ENCODE data around the gene PHLDB2. TPM values are rescaled to one million over a fixed set of nuclear protein-coding genes. Genes with fewer than 3 reads are reported as not detected.

Gene PHLDB2
- total and polyA plus RNA-seq, 11 donors: 59.0 to 280 (median 115) TPM

- intact Hi-C loops (cut with DNase I): no loop called here
- WGBS, 4 donors: 3 to 7% (median 6%) methylated on average over 30 of the region's 30 CpGs
- ATAC-seq (peak; percentile 32 to 61 (median 46)), DNase-seq (no peak)
- no peaks in the 10 kb centered on the region for H3K9me3 ChIP-seq
- peaks cover 0 to 16% (median 8%) of the 10 kb centered on the region in 12 donors for H3K4me1 ChIP-seq
- TF ChIP-seq, protein P1, sequence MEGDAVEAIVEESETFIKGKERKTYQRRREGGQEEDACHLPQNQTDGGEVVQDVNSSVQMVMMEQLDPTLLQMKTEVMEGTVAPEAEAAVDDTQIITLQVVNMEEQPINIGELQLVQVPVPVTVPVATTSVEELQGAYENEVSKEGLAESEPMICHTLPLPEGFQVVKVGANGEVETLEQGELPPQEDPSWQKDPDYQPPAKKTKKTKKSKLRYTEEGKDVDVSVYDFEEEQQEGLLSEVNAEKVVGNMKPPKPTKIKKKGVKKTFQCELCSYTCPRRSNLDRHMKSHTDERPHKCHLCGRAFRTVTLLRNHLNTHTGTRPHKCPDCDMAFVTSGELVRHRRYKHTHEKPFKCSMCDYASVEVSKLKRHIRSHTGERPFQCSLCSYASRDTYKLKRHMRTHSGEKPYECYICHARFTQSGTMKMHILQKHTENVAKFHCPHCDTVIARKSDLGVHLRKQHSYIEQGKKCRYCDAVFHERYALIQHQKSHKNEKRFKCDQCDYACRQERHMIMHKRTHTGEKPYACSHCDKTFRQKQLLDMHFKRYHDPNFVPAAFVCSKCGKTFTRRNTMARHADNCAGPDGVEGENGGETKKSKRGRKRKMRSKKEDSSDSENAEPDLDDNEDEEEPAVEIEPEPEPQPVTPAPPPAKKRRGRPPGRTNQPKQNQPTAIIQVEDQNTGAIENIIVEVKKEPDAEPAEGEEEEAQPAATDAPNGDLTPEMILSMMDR (IDR thresholded peaks at IDR 0.05): no peak
- no peak for TF ChIP-seq POLR2A (IDR thresholded peaks at IDR 0.05)
- peaks cover 0 to 20% (median 0%) of the 10 kb centered on the region in 9 donors for H3K27me3 ChIP-seq
- H3K4me3 ChIP-seq: peak within 1 kb of the TSS; percentile 1 to 59 (median 45)
- H3K36me3 ChIP-seq: peaks cover 0 to 1% (median 0%) of the 10 kb centered on the region in 9 donors
- no peak within 1 kb of the TSS for H3K27ac ChIP-seq
These were observed 139.8 kb downstream of the PHLDB2 start, which contains the start of gene TAGLN3 for GRCh38 chr3:111998636-111999483. TAGLN3 (plus strand) TSS chr3:111998922; CDS start chr3:111999423, 501 bp downstream.

DNA sequence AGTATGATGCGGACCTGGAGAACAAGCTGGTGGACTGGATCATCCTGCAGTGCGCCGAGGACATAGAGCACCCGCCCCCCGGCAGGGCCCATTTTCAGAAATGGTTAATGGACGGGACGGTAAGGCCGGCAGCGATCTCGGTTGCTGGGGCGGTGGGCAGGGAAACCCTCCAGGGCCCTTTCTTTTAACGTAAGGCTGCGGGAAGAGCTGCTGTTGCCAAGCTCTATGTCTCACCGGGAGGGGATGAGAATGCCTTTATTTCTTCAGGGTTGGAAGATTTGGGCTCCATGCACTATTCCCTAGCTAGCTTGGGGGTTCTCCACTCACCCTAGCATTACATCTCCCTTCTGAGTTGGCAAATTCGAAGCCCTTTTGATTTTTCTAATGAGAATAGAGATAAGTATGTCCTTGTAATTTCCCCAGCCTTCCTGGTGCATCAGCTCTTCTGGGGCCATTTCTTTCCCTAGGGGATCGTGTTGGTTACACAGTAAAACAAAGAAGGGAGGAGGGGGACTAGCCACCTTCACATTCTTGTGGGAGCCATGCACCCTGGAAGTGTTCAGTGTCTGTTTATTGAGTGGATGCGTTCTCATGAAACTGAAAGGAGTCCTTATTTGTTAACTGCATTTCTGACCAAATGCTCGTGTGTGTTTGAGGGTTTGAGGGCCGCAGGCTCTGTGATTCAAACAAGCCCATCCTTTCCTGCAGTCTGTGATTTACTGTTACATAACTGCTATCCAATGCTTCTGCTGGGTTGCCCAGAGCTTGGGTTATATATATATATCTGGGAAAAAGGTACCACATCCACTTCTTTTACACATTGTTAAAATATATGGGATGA lies 140.6 kb downstream of the PHLDB2 start:
- intact Hi-C loops (cut with DNase I): no loop called here
- WGBS, 4 donors: 36 to 49% (median 44%) methylated on average over 18 to 19 of the region's 19 CpGs
- Histone ChIP-seq H3K4me1 (peaks cover 0 to 16% (median 8%) of the 10 kb centered on the region in 12 donors), H3K4me3 (peak overlapping the region in 10 of 12 donors; percentile 22 to 59 (median 46)), H3K27ac (no peak overlapping the region), H3K27me3 (peaks cover 0 to 20% (median 0%) of the 10 kb centered on the region in 9 donors), H3K36me3 (no peaks in the 10 kb centered on the region), H3K9me3 (no peaks in the 10 kb centered on the region)
- no peak for DNase-seq
- TF ChIP-seq POLR2A (IDR thresholded peaks at IDR 0.05): no peak
- TF ChIP-seq, protein P1 (IDR thresholded peaks at IDR 0.05): no peak
- no peak for ATAC-seq

DNA sequence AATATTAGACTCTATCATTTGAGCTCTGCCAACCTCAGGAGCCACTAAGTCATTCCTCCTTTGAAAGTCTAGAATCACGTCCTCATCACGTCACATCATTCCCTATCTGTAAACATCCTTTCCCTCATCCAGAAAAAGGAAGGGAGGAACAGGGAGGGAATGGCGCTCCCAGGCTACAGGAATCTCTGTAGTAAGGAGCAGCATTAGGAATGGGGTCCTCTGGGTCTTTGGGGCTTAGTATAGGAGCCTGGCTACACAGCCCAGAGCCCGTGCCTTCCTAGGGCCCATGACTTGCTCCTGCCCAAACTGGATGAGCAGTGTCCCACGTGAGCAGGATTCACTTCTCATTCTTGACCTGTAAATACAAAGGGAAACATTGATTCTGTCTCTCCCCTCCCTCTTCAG lies 141.3 kb downstream of the PHLDB2 start:
- Histone ChIP-seq H3K27ac (no peak overlapping the region), H3K4me1 (peaks cover 0 to 16% (median 8%) of the 10 kb centered on the region in 12 donors), H3K36me3 (no peaks in the 10 kb centered on the region), H3K27me3 (peaks cover 0 to 20% (median 0%) of the 10 kb centered on the region in 9 donors), H3K4me3 (no peak overlapping the region), H3K9me3 (no peaks in the 10 kb centered on the region)
- WGBS, 4 donors: 91 to 97% (median 92%) methylated on average over 5 of the region's 5 CpGs
- no peak for TF ChIP-seq POLR2A (IDR thresholded peaks at IDR 0.05)
- TF ChIP-seq, protein P1 (IDR thresholded peaks at IDR 0.05): no peak
- DNase-seq: no peak
- intact Hi-C loops (cut with DNase I): no loop called here
- ATAC-seq: no peak

DNA sequence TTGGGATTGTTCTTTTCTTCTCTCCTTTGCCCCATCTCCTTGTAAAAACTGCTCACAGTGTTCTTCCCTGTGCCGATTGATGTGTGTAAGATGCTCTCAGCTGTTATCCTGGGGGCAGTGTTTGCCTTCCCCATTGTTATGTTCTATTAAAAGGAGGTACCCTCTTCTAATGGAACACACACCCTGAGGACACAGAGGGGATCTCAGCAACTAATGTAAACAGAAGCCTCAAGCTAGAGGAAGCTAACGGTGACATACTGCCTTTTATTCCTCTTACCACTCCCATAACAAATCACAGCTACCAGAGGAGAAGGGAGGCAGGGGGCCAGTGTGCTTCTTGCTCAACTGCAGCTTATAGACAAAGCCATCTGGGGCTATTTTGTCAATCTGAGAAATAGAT lies 141.9 kb downstream of the PHLDB2 start:
- DNase-seq (no peak), ATAC-seq (no peak)
- intact Hi-C loops (cut with DNase I): no loop called here
- WGBS, 4 donors: 87 to 96% (median 93%) methylated on average over 2 of the region's 2 CpGs
- H3K27ac ChIP-seq: no peak overlapping the region
- H3K36me3 ChIP-seq: no peaks in the 10 kb centered on the region
- no peak for TF ChIP-seq POLR2A (IDR thresholded peaks at IDR 0.05)
- TF ChIP-seq, protein P1 (IDR thresholded peaks at IDR 0.05): no peak
- no peak overlapping the region for H3K4me3 ChIP-seq
- H3K4me1 ChIP-seq: peaks cover 0 to 16% (median 8%) of the 10 kb centered on the region in 12 donors
- H3K27me3 ChIP-seq: peaks cover 0 to 20% (median 0%) of the 10 kb centered on the region in 9 donors
- no peaks in the 10 kb centered on the region for H3K9me3 ChIP-seq

All from heart left ventricle (tissue), 16 donors.